DND-41 (cell line): Measurements from ENCODE around the gene LIN54.

Experiments
- CTCF ChIP-seq: IDR thresholded peaks from 2 replicates; pipeline ENCODE4 v1.5.1; 2012; ENCODE audit warnings: borderline replicate concordance, low read length, moderate library complexity, mild to moderate bottlenecking; ENCODE audit not compliant: poor library complexity, severe bottlenecking; ENCODE audit errors: extremely low read depth
- EZH2 ChIP-seq: IDR thresholded peaks from 3 replicates; pipeline ENCODE4 v1.6.1; 2012; ENCODE audit warnings: borderline replicate concordance, low read depth, mild to moderate bottlenecking, moderate library complexity, low read length, inconsistent platforms; ENCODE audit not compliant: severe bottlenecking

- TF ChIP-seq CTCF (no peak), EZH2 (no peak)
Observed at GRCh38 chr4:83029688-83030087, 19.1 kb upstream of the LIN54 start.
